Vagina (tissue), 2 donors: ENCODE results near the gene NDUFS2. TPM values are rescaled to one million over a fixed set of nuclear protein-coding genes. Genes with fewer than 3 reads are reported as not detected.

Source experiments
- DNase-seq, 2 donors: peaks; one replicate each; pipeline ENCODE4 v3.0.0-alpha.2; 2017; ENCODE audit errors: extremely low spot score in 2 of 2
- H3K27ac ChIP-seq: fragments of 200-600 bp; sonication (generic); one replicate; pipeline ENCODE4 v1.5.1; 2019
- H3K27me3 ChIP-seq: fragments of 200-600 bp; sonication (generic); one replicate; pipeline ENCODE4 v1.5.1; 2019
- H3K36me3 ChIP-seq, 2 donors: fragments of 200-600 bp; sonication (generic); one replicate each; pipeline ENCODE4 v1.5.1; 2017 to 2019
- H3K4me1 ChIP-seq: fragments of 200-600 bp; sonication (generic); one replicate; pipeline ENCODE4 v1.5.1; 2019
- H3K4me3 ChIP-seq, 2 donors: fragments of 200-600 bp; sonication (generic); 1 replicate in 1 of 2; 2 replicates in 1 of 2; pipeline ENCODE4 v1.5.1; 2016 to 2019
- H3K9me3 ChIP-seq: fragments of 200-600 bp; sonication (generic); one replicate; pipeline ENCODE4 v1.5.1; 2019
- CTCF ChIP-seq, 3 experiments: fragments of 450-650 bp in 2 of 3; fragments of 200-600 bp in 1 of 3; sonication (generic) in 1 of 3; IDR thresholded peaks; one replicate each; pipeline ENCODE4 v1.5.1; 2017 to 2019; ENCODE audit warnings: antibody characterized with exemption in 3 of 3, mild to moderate bottlenecking in 2 of 3, moderate library complexity in 2 of 3
- POLR2A ChIP-seq, 2 donors: fragments of 450-650 bp; IDR thresholded peaks; one replicate each; pipeline ENCODE4 v1.6.1; 2017; ENCODE audit warnings: antibody characterized with exemption in 2 of 2, mild to moderate bottlenecking in 2 of 2, moderate library complexity in 2 of 2
- POLR2AphosphoS5 ChIP-seq, 2 donors: sonication (generic); formaldehyde crosslinking; IDR thresholded peaks; one replicate each; pipeline ENCODE4 v1.9.0; 2017; ENCODE audit warnings: antibody characterized with exemption in 2 of 2, mild to moderate bottlenecking in 2 of 2, low read depth in 1 of 2; ENCODE audit not compliant: insufficient read depth in 1 of 2
- intact Hi-C: fragments of 100-400 bp; cut with DNase I; formaldehyde crosslinking; loops from one replicate; pipeline ENCODE4 v1.15.1; 2023
- total RNA-seq: library from RNA; depleted of rRNA; stranded (reverse); fragments of >200 nt; gene quantifications from one replicate; pipeline ENCODE4 v1.2.3, GENCODE V29; 2016

The NDUFS2 gene
- total RNA-seq, 1 donor from 2014 or later: 104 TPM

GRCh38 chr1:161214369-161214768 lies 12.2 kb downstream of the NDUFS2 start:
- no peak overlapping the region for H3K4me3 ChIP-seq
- H3K9me3 ChIP-seq: no peaks in the 10 kb centered on the region
- H3K27ac ChIP-seq: no peak overlapping the region
- intact Hi-C loops: no loop called here
- TF ChIP-seq POLR2AphosphoS5 (IDR thresholded peaks at IDR 0.05; ENCODE audit: insufficient read depth in 1 of 2, low read depth in 1 of 2): no peak
- no peak for TF ChIP-seq CTCF (IDR thresholded peaks at IDR 0.05)
- TF ChIP-seq POLR2A (IDR thresholded peaks at IDR 0.05): no peak
- H3K36me3 ChIP-seq: peaks cover 7 to 54% of the 10 kb centered on the region in 2 donors
- DNase-seq: no peak
- H3K4me1 ChIP-seq: no peaks in the 10 kb centered on the region
- no peaks in the 10 kb centered on the region for H3K27me3 ChIP-seq

- H3K4me3 ChIP-seq: peak within 1 kb of the TSS in 1 of 2 donors; percentile 23
- DNase-seq: no peak
- intact Hi-C loops: no loop called here
- H3K27ac ChIP-seq: no peak within 1 kb of the TSS
- H3K36me3 ChIP-seq: peaks cover 7 to 47% of the 10 kb centered on the region in 2 donors
- no peaks in the 10 kb centered on the region for H3K27me3 ChIP-seq
- no peaks in the 10 kb centered on the region for H3K9me3 ChIP-seq
- TF ChIP-seq CTCF (IDR thresholded peaks at IDR 0.05) (no peak), POLR2A (IDR thresholded peaks at IDR 0.05) (no peak), POLR2AphosphoS5 (IDR thresholded peaks at IDR 0.05; ENCODE audit: insufficient read depth in 1 of 2, low read depth in 1 of 2) (no peak)
- H3K4me1 ChIP-seq: no peaks in the 10 kb centered on the region
Measured at GRCh38 chr1:161215076-161215475, 12.9 kb downstream of the NDUFS2 start, which contains the start of gene FCER1G. Gene FCER1G, plus strand, starts transcription at chr1:161215295. Its CDS starts 27 bp downstream, at chr1:161215322.

GRCh38 chr1:161216945-161217712 lies 15.0 kb downstream of the NDUFS2 start:
- Histone ChIP-seq H3K27me3 (no peaks in the 10 kb centered on the region), H3K4me3 (peak overlapping the region in 1 of 2 donors; percentile 15)
- TF ChIP-seq CTCF (IDR thresholded peaks at IDR 0.05) (no peak), POLR2AphosphoS5 (IDR thresholded peaks at IDR 0.05; ENCODE audit: insufficient read depth in 1 of 2, low read depth in 1 of 2) (no peak), POLR2A (IDR thresholded peaks at IDR 0.05) (no peak)

GRCh38 chr1:161217831-161218230 lies 15.7 kb downstream of the NDUFS2 start:
- no peak for DNase-seq
- intact Hi-C loops: no loop called here
- H3K36me3 ChIP-seq: peaks cover 7 to 20% of the 10 kb centered on the region in 2 donors
- H3K4me3 ChIP-seq: no peak overlapping the region
- no peaks in the 10 kb centered on the region for H3K27me3 ChIP-seq
- no peaks in the 10 kb centered on the region for H3K9me3 ChIP-seq
- no peak for TF ChIP-seq CTCF (IDR thresholded peaks at IDR 0.05)
- TF ChIP-seq POLR2AphosphoS5 (IDR thresholded peaks at IDR 0.05; ENCODE audit: insufficient read depth in 1 of 2, low read depth in 1 of 2): no peak
- TF ChIP-seq POLR2A (IDR thresholded peaks at IDR 0.05): no peak
- H3K4me1 ChIP-seq: no peaks in the 10 kb centered on the region
- peak overlapping the region; percentile 56 for H3K27ac ChIP-seq

More at GRCh38 chr1:161216945-161217712, 15.0 kb downstream of the NDUFS2 start:
- H3K9me3 ChIP-seq: no peaks in the 10 kb centered on the region
- no peaks in the 10 kb centered on the region for H3K4me1 ChIP-seq
- intact Hi-C loops: no loop called here
- H3K36me3 ChIP-seq: peaks cover 7 to 27% of the 10 kb centered on the region in 2 donors
- no peak for DNase-seq
- H3K27ac ChIP-seq: peak overlapping the region; percentile 56
